A549 (cell line): ENCODE data around the gene PTEN.

ENCODE experiments used
- CHD4 ChIP-seq: fragments of 200-600 bp; sonication (generic); IDR thresholded peaks from 2 replicates; pipeline ENCODE4 v1.6.1; 2016; ENCODE audit warnings: antibody characterized with exemption, mild to moderate bottlenecking, borderline replicate concordance
- HOXA7 ChIP-seq: fragments of 250-450 bp; sonication (Bioruptor Pico); IDR thresholded peaks from 2 replicates; pipeline ENCODE4 v1.5.0; 2020; ENCODE audit warnings: mild to moderate bottlenecking, moderate library complexity
- POLR2A ChIP-seq: IDR thresholded peaks from 2 replicates; pipeline ENCODE4 v1.6.1; 2012; ENCODE audit warnings: mild to moderate bottlenecking, low read length
- TF ChIP-seq, protein P1 (sequence below): fragments of >200 bp; sonication (Bioruptor Twin); formaldehyde crosslinking; IDR thresholded peaks from 3 replicates; pipeline ENCODE4 v1.5.1; 2016
- TF ChIP-seq, protein P2 (sequence below): IDR thresholded peaks from 2 replicates; pipeline ENCODE4 v1.6.1; 2012

DNA sequence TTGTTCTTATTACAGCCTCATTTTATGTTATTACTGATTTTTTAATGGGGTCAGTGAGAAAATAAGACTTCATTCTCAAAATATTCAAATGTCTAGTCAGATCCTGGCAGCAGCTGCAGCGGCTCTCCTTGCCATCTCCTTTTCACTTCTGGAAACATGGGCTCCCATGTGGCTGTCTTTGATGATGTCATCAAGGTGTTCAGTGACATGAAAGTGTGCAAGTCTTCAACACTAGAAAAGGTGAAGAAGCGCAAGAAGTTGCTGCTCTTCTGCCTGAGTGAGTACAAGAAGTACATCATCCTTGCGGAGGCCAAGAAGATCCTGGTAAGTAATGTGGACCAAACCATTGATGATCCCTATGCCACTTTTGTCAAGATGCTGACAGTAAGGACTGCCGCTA, 19.7 kb upstream of the PTEN start:
- TF ChIP-seq, protein P1, sequence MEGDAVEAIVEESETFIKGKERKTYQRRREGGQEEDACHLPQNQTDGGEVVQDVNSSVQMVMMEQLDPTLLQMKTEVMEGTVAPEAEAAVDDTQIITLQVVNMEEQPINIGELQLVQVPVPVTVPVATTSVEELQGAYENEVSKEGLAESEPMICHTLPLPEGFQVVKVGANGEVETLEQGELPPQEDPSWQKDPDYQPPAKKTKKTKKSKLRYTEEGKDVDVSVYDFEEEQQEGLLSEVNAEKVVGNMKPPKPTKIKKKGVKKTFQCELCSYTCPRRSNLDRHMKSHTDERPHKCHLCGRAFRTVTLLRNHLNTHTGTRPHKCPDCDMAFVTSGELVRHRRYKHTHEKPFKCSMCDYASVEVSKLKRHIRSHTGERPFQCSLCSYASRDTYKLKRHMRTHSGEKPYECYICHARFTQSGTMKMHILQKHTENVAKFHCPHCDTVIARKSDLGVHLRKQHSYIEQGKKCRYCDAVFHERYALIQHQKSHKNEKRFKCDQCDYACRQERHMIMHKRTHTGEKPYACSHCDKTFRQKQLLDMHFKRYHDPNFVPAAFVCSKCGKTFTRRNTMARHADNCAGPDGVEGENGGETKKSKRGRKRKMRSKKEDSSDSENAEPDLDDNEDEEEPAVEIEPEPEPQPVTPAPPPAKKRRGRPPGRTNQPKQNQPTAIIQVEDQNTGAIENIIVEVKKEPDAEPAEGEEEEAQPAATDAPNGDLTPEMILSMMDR: no peak
- TF ChIP-seq CHD4 (no peak), HOXA7 (CRISPR knock-in tag) (no peak), POLR2A (no peak)
- TF ChIP-seq, protein P2, sequence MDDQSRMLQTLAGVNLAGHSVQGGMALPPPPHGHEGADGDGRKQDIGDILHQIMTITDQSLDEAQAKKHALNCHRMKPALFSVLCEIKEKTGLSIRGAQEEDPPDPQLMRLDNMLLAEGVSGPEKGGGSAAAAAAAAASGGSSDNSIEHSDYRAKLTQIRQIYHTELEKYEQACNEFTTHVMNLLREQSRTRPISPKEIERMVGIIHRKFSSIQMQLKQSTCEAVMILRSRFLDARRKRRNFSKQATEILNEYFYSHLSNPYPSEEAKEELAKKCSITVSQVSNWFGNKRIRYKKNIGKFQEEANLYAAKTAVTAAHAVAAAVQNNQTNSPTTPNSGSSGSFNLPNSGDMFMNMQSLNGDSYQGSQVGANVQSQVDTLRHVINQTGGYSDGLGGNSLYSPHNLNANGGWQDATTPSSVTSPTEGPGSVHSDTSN: no peak
